Activated CD8-positive, alpha-beta memory T cell treated with anti-CD3 and anti-CD28 coated beads, Interleukin-2, amount 50 U/mL, for 1 hour (primary cell): ENCODE data around the gene GABRR2.

Experiments used
- DNase-seq: peaks from one replicate; pipeline ENCODE4 v3.0.0-alpha.2; 2020; ENCODE audit errors: extremely low read depth

The GABRR2 gene

GRCh38 chr6:89291256-89291819 lies 23.8 kb downstream of the GABRR2 start:
- no peak for DNase-seq

- DNase-seq = no peak
Measured at GRCh38 chr6:89290401-89291155, 24.5 kb downstream of the GABRR2 start.

- DNase-seq = no peak
Measured at GRCh38 chr6:89289710-89290109, 25.4 kb downstream of the GABRR2 start.

GRCh38 chr6:89287351-89288028 lies 27.6 kb downstream of the GABRR2 start:
- DNase-seq = no peak

GRCh38 chr6:89286516-89286915 lies 28.6 kb downstream of the GABRR2 start:
- DNase-seq = no peak

GRCh38 chr6:89284963-89285735 lies 29.9 kb downstream of the GABRR2 start:
- DNase-seq = no peak

- DNase-seq = no peak
Measured at GRCh38 chr6:89284081-89284480, 31.0 kb downstream of the GABRR2 start.

GRCh38 chr6:89282749-89283148 lies 32.4 kb downstream of the GABRR2 start:
- DNase-seq = no peak

GRCh38 chr6:89281779-89282246 lies 33.3 kb downstream of the GABRR2 start:
- no peak for DNase-seq

- DNase-seq = no peak
Measured at GRCh38 chr6:89278956-89279355, 36.1 kb downstream of the GABRR2 start.

- DNase-seq = no peak
Measured at GRCh38 chr6:89275900-89276299, 39.2 kb downstream of the GABRR2 start.

- DNase-seq = no peak
Measured at GRCh38 chr6:89273816-89274215, 41.3 kb downstream of the GABRR2 start.

GRCh38 chr6:89272596-89272995 lies 42.5 kb downstream of the GABRR2 start:
- no peak for DNase-seq

GRCh38 chr6:89270951-89271721 lies 44.0 kb downstream of the GABRR2 start:
- no peak for DNase-seq

GRCh38 chr6:89269981-89270380 lies 45.1 kb downstream of the GABRR2 start:
- DNase-seq = no peak

- DNase-seq = no peak
Measured at GRCh38 chr6:89269252-89269651, 45.8 kb downstream of the GABRR2 start.

GRCh38 chr6:89268776-89269175 lies 46.3 kb downstream of the GABRR2 start:
- DNase-seq = no peak

GRCh38 chr6:89267918-89268317 lies 47.2 kb downstream of the GABRR2 start:
- DNase-seq = no peak

GRCh38 chr6:89264296-89264695 lies 50.8 kb downstream of the GABRR2 start:
- no peak for DNase-seq

GRCh38 chr6:89260832-89261231 lies 54.3 kb downstream of the GABRR2 start:
- no peak for DNase-seq

- no peak for DNase-seq
Measured at GRCh38 chr6:89260310-89260709, 54.8 kb downstream of the GABRR2 start.
